Loucy (cell line): ENCODE measurements around the gene NSUN5.
"Not testable (repeated sequence)": the region's sequence is repeated elsewhere in the genome, so short reads cannot be mapped to it uniquely, and the experiment has no call there.

ENCODE experiments used
- H2AFZ ChIP-seq: fragments of 200-600 bp; sonication (generic); 2 replicates; pipeline ENCODE4 v1.6.0; 2016; ENCODE audit warnings: antibody characterized with exemption, mild to moderate bottlenecking, low read length, moderate library complexity
- H3F3A ChIP-seq: fragments of 200-600 bp; 2 replicates; pipeline ENCODE4 v1.6.0; 2016; ENCODE audit warnings: antibody characterized with exemption, low read depth, mild to moderate bottlenecking
- H3K27me3 ChIP-seq: fragments of 200-600 bp; sonication (generic); 2 replicates; pipeline ENCODE4 v1.6.1; 2014; ENCODE audit warnings: low read length, mild to moderate bottlenecking; ENCODE audit not compliant: insufficient read depth, poor library complexity, severe bottlenecking
- H3K36me3 ChIP-seq: fragments of 200-600 bp; sonication (generic); 2 replicates; pipeline ENCODE4 v1.6.1; 2016; ENCODE audit warnings: low read length; ENCODE audit not compliant: insufficient read depth
- H3K4me1 ChIP-seq: fragments of 200-600 bp; sonication (generic); 2 replicates; pipeline ENCODE4 v1.5.1; 2014; ENCODE audit warnings: low read length, mild to moderate bottlenecking; ENCODE audit not compliant: insufficient read depth, poor library complexity, severe bottlenecking
- H3K4me2 ChIP-seq: fragments of 200-600 bp; sonication (generic); 2 replicates; pipeline ENCODE4 v1.6.0; 2014; ENCODE audit warnings: antibody characterized with exemption, low read length, low read depth, mild to moderate bottlenecking; ENCODE audit not compliant: poor library complexity, severe bottlenecking
- H3K4me3 ChIP-seq: fragments of 200-600 bp; sonication (generic); 2 replicates; pipeline ENCODE4 v1.5.1; 2014; ENCODE audit warnings: low read length, mild to moderate bottlenecking, mixed read lengths; ENCODE audit not compliant: poor library complexity, severe bottlenecking
- H3K79me2 ChIP-seq: fragments of 200-600 bp; sonication (generic); 2 replicates; pipeline ENCODE4 v1.6.1; 2014; ENCODE audit warnings: low read length; ENCODE audit not compliant: insufficient read depth
- H3K9ac ChIP-seq: fragments of 200-600 bp; sonication (generic); 2 replicates; pipeline ENCODE4 v1.6.0; 2014; ENCODE audit warnings: mild to moderate bottlenecking, low read depth, low read length, moderate library complexity; ENCODE audit not compliant: poor library complexity, severe bottlenecking
- H3K9me2 ChIP-seq: fragments of 200-600 bp; sonication (generic); replicated peaks from 2 replicates; pipeline ENCODE4 v1.6.1; 2016; ENCODE audit warnings: low read depth, low read length, mixed read lengths
- H3K9me3 ChIP-seq: fragments of 200-600 bp; sonication (generic); 2 replicates; pipeline ENCODE4 v1.6.1; 2014; ENCODE audit warnings: mild to moderate bottlenecking, antibody characterized with exemption, low read length, low read depth; ENCODE audit not compliant: insufficient read depth
- H4K20me1 ChIP-seq: fragments of 200-600 bp; sonication (generic); 2 replicates; pipeline ENCODE4 v1.6.0; 2014; ENCODE audit warnings: antibody characterized with exemption, low read length, mild to moderate bottlenecking; ENCODE audit not compliant: insufficient read depth, poor library complexity, severe bottlenecking
- EZH2phosphoT487 ChIP-seq: fragments of 200-600 bp; IDR thresholded peaks from 2 replicates; pipeline ENCODE4 v1.6.1; 2018; ENCODE audit warnings: antibody characterized with exemption, mild to moderate bottlenecking, moderate library complexity, borderline replicate concordance
- TF ChIP-seq, protein P1 (sequence below): fragments of 200-600 bp; sonication (generic); conservative IDR thresholded peaks from 2 replicates; pipeline ENCODE4 v1.5.1; 2014; ENCODE audit warnings: mild to moderate bottlenecking, antibody characterized with exemption, low read length

Gene NSUN5

DNA sequence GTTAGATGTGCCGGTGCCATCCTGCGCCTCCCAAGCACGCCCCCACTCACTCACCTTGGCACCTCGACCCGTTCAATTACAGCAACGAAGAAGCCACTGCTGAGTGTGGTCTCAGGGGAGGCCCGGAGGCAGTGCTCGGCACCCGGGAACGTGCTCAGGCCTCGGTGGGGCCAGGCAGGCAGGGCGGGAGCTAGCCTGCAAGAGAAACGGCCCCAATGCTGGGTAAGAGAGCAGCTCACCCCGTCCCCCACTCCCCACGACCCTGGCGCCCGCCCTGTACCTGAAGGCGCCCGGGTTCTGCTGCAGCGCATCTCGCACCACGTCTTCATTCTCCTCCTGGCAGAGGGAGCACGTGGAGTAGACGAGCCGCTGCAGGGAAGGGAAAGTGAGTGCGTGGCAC lies 5.1 kb downstream of the NSUN5 start:
- H4K20me1 ChIP-seq, result peaks cover 15% of the 10 kb centered on the region
- H3K4me2 ChIP-seq, result no peak overlapping the region
- TF ChIP-seq EZH2phosphoT487, result no peak
- TF ChIP-seq, protein P1, sequence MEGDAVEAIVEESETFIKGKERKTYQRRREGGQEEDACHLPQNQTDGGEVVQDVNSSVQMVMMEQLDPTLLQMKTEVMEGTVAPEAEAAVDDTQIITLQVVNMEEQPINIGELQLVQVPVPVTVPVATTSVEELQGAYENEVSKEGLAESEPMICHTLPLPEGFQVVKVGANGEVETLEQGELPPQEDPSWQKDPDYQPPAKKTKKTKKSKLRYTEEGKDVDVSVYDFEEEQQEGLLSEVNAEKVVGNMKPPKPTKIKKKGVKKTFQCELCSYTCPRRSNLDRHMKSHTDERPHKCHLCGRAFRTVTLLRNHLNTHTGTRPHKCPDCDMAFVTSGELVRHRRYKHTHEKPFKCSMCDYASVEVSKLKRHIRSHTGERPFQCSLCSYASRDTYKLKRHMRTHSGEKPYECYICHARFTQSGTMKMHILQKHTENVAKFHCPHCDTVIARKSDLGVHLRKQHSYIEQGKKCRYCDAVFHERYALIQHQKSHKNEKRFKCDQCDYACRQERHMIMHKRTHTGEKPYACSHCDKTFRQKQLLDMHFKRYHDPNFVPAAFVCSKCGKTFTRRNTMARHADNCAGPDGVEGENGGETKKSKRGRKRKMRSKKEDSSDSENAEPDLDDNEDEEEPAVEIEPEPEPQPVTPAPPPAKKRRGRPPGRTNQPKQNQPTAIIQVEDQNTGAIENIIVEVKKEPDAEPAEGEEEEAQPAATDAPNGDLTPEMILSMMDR, result no peak
- H3K4me3 ChIP-seq, result no peak overlapping the region
- no peaks in the 10 kb centered on the region for H3K27me3 ChIP-seq
- no peaks in the 10 kb centered on the region for H3K9me2 ChIP-seq
- H3K79me2 ChIP-seq, result peaks cover 27% of the 10 kb centered on the region
- H3K9me3 ChIP-seq, result no peaks in the 10 kb centered on the region
- H2AFZ ChIP-seq, result no peak overlapping the region
- peaks cover 13% of the 10 kb centered on the region for H3K4me1 ChIP-seq
- H3F3A ChIP-seq, result no peaks in the 10 kb centered on the region
- H3K9ac ChIP-seq, result no peak overlapping the region
- H3K36me3 ChIP-seq, result peaks cover 11% of the 10 kb centered on the region; the same call in 1 of the 2 replicates

DNA sequence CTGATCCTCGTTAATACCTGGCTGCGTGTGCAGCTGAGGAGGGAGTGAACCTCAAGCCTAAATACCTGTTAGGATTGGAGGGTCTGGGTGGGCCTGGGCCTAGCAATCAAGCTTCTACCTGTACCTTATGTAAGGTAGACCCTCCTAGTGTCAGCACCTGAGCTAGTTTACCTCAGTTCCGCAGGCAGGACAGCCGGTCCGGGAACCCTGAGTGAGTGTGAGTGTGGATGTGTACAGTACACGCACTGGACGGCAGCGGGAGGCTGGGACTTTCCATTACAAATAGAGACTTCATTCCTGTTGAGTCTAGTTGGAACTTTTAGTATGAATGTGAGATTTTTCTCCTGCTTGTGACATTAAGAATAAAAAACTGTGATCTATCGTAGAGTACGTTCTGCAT lies 5.8 kb downstream of the NSUN5 start:
- not testable (repeated sequence) for H3K4me3 ChIP-seq, H2AFZ ChIP-seq, H3F3A ChIP-seq, H3K27me3 ChIP-seq, H3K9me2 ChIP-seq, H3K9ac ChIP-seq, H3K9me3 ChIP-seq, H3K4me2 ChIP-seq, H4K20me1 ChIP-seq
- H3K4me1 ChIP-seq, result peaks cover 12% of the 10 kb centered on the region
- H3K79me2 ChIP-seq, result peaks cover 20% of the 10 kb centered on the region
- H3K36me3 ChIP-seq, result peaks cover 11% of the 10 kb centered on the region; the same call in 1 of the 2 replicates

DNA sequence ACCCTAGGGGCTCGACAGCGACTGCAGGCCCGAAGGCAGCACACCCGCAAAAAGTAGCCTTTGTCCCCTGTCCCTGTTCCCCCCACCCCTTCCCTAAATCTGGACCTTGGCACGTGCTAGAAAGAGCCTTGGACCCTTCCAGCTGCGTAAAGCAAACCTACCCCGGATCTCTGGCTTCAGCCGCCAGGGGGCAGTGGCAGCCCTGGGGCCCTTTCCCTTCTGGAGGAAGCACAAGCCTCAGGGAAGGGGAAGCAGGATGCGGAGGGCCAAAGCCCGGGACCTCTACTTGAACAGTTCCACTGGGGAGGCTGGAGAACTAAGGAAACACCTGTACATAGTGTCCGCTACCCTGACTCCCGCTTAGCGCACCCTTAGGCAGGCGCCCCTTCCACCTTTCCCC lies 7.5 kb downstream of the NSUN5 start:
- not testable (repeated sequence) for H3K4me3 ChIP-seq, H3K4me1 ChIP-seq, H3K27me3 ChIP-seq, H3K9me3 ChIP-seq, H3K4me2 ChIP-seq, H2AFZ ChIP-seq, H3K79me2 ChIP-seq, H4K20me1 ChIP-seq, H3K9me2 ChIP-seq, H3K9ac ChIP-seq, H3F3A ChIP-seq
- peaks cover 11% of the 10 kb centered on the region; the same call in 1 of the 2 replicates for H3K36me3 ChIP-seq

DNA sequence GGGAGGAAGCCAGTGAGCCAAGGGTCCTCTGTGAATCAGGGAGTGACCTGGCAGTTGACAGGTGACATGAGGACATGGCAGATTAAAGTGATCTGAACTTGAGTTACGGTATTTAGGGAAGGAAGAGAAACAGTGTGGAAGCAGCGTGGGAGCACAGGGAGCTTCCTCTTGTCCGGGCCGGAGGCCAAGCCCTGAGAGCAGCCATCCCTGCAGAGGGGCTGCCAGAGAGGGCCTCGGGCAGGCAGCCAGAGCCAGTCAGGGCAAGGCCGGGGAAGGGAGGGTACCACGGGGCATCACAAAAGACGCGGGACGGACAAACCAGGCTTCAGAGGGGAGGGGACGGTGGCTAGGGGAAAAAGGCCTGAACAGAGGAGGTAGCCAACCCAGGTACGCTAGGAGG lies 8.8 kb downstream of the NSUN5 start:
- H3K4me2 ChIP-seq, H3F3A ChIP-seq, H3K9me3 ChIP-seq: not testable (repeated sequence)

DNA sequence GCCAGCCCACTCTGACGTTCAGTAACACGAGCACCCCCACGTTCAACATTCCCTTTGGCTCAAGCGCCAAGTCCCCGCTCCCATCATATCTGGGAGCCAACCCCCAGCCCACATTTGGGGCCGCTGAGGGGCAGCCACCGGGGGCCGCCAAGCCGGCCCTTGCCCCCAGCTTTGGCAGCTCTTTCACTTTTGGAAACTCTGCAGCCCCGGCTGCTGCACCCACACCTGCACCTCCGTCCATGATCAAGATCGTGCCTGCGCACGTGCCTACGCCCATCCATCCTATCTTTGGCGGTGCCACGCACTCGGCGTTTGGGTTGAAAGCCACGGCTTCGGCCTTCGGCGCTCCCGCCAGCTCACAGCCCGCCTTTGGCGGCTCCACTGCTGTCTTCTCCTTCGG lies 10.9 kb downstream of the NSUN5 start:
- H3K4me3 ChIP-seq, H3K9me2 ChIP-seq, H3K9ac ChIP-seq, H3K4me1 ChIP-seq, H3K9me3 ChIP-seq, H3K4me2 ChIP-seq, H3F3A ChIP-seq, H4K20me1 ChIP-seq, H3K79me2 ChIP-seq, H2AFZ ChIP-seq, H3K36me3 ChIP-seq, H3K27me3 ChIP-seq: not testable (repeated sequence)

More for the DNA sequence above, 8.8 kb downstream of the NSUN5 start:
- not testable (repeated sequence) for H2AFZ ChIP-seq, H3K9ac ChIP-seq, H3K4me1 ChIP-seq, H3K27me3 ChIP-seq, H3K9me2 ChIP-seq, H3K79me2 ChIP-seq, H3K4me3 ChIP-seq, H4K20me1 ChIP-seq
- peaks cover 11% of the 10 kb centered on the region; the same call in 1 of the 2 replicates for H3K36me3 ChIP-seq

DNA sequence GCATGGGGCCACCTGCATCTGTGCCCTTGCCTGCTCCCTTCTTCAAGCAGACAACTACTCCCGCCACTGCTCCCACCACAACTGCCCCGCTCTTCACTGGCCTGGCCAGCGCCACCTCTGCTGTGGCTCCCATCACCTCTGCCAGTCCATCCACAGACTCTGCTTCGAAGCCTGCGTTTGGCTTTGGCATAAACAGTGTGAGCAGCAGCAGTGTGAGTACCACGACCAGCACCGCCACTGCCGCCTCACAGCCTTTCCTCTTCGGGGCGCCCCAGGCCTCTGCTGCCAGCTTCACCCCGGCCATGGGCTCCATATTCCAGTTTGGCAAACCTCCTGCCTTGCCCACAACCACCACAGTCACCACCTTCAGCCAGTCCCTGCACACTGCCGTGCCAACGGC lies 11.4 kb downstream of the NSUN5 start:
- H3K9ac ChIP-seq, H3F3A ChIP-seq: not testable (repeated sequence)

DNA sequence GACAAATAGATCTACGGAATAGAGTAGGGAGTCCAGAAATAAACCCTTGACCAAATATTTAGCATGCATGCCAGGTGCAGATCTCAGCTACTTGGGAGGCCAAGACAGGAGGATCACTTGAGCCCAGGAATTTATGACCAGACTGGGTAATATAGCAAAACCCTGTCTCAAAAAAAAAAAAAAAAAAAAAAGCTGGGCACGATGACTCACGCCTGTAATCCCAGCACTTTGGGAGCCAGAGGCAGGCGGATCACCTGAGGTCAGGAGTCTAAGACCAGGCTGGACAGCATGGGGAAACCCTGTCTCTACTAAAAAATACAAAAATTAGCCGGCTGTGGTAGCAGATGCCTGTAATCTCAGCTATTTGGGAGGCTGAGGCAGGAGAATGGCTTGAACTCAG lies 31.4 kb downstream of the NSUN5 start:
- H2AFZ ChIP-seq, H3K36me3 ChIP-seq, H3K4me3 ChIP-seq, H3K4me1 ChIP-seq, H4K20me1 ChIP-seq, H3K79me2 ChIP-seq, H3K4me2 ChIP-seq, H3F3A ChIP-seq, H3K9me3 ChIP-seq, H3K9ac ChIP-seq, H3K27me3 ChIP-seq, H3K9me2 ChIP-seq: not testable (repeated sequence)

More for the DNA sequence above, 11.4 kb downstream of the NSUN5 start:
- not testable (repeated sequence) for H3K9me2 ChIP-seq, H3K9me3 ChIP-seq, H4K20me1 ChIP-seq, H2AFZ ChIP-seq, H3K27me3 ChIP-seq, H3K4me2 ChIP-seq, H3K4me1 ChIP-seq, H3K36me3 ChIP-seq, H3K79me2 ChIP-seq, H3K4me3 ChIP-seq
